Fibroblast of skin of right biceps (primary cell): Measurements from ENCODE around the gene GALNT4.

Experiments
- DNase-seq: peaks from one replicate; pipeline ENCODE4 v3.0.0-alpha.2; 2013

Gene GALNT4

GRCh38 chr12:89490922-89491321, 33.7 kb downstream of the GALNT4 start:
- DNase-seq: no peak

- DNase-seq: no peak
Measured at GRCh38 chr12:89486264-89486663, 38.3 kb downstream of the GALNT4 start.

GRCh38 chr12:89484470-89484869, 40.1 kb downstream of the GALNT4 start:
- DNase-seq: no peak

GRCh38 chr12:89481213-89481914, 43.2 kb downstream of the GALNT4 start:
- DNase-seq: no peak

- DNase-seq: no peak
Measured at GRCh38 chr12:89479982-89480381, 44.6 kb downstream of the GALNT4 start.

- no peak for DNase-seq
Measured at GRCh38 chr12:89477633-89478279, 46.8 kb downstream of the GALNT4 start.

GRCh38 chr12:89476904-89477595, 47.5 kb downstream of the GALNT4 start:
- DNase-seq: no peak

GRCh38 chr12:89476232-89476631, 48.4 kb downstream of the GALNT4 start:
- no peak for DNase-seq

GRCh38 chr12:89475203-89475990, 49.2 kb downstream of the GALNT4 start:
- no peak for DNase-seq

- no peak for DNase-seq
Measured at GRCh38 chr12:89474615-89475014, 50.0 kb downstream of the GALNT4 start.
